HUES6 (cell line): ENCODE results near the gene C14orf180.

Source experiments
- H3K27ac ChIP-seq: 2 replicates; pipeline ENCODE4 v1.7.0; 2013; ENCODE audit warnings: low read depth, mild to moderate bottlenecking, low read length, inconsistent platforms
- H3K27me3 ChIP-seq: 2 replicates; pipeline ENCODE4 v1.6.1; 2013; ENCODE audit warnings: low read length; ENCODE audit not compliant: control insufficient read depth, insufficient read depth
- H3K36me3 ChIP-seq: 2 replicates; pipeline ENCODE4 v1.6.1; 2013; ENCODE audit warnings: low read length; ENCODE audit not compliant: control insufficient read depth, insufficient read depth
- H3K4me1 ChIP-seq: 2 replicates; pipeline ENCODE4 v1.6.1; 2013; ENCODE audit warnings: low read length; ENCODE audit not compliant: control insufficient read depth, insufficient read depth
- H3K4me3 ChIP-seq: 2 replicates; pipeline ENCODE4 v1.5.1; 2013; ENCODE audit warnings: low read depth, low read length
- H3K9ac ChIP-seq: one replicate; pipeline ENCODE4 v1.6.1; 2013; ENCODE audit warnings: mild to moderate bottlenecking, low read length
- H3K9me3 ChIP-seq: 2 replicates; pipeline ENCODE4 v1.6.1; 2013; ENCODE audit warnings: low read depth, low read length; ENCODE audit not compliant: control insufficient read depth, insufficient read depth

Gene C14orf180

GRCh38 chr14:104596927-104597351 is 17.4 kb downstream of the C14orf180 start:
- H3K27me3 ChIP-seq = peaks cover 2% of the 10 kb centered on the region; the same call in 1 of the 2 replicates
- no peak overlapping the region for H3K4me3 ChIP-seq
- H3K36me3 ChIP-seq = no peaks in the 10 kb centered on the region
- H3K4me1 ChIP-seq = no peaks in the 10 kb centered on the region
- no peak overlapping the region for H3K27ac ChIP-seq
- H3K9me3 ChIP-seq = no peaks in the 10 kb centered on the region
- H3K9ac ChIP-seq = no peak overlapping the region

DNA sequence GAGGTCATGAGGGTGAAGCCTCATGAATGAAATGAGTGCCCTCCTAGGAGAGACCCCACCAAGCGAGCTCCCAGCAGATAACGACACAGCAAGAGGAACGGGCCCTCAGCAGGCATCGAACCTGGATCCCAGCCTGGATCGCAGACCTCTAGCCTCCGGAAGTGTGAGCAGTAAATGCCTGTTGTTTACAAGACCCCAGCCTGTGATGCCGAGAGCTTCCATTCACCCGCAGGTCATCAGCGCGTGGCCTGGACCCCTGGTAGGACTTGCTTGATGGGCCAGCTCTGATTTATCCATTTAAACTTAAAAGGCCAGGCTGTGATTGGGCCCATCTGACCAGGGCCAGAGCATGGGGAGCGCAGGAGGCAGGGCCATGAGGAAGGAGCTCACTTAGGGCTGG is 18.0 kb downstream of the C14orf180 start:
- peaks cover 7% of the 10 kb centered on the region; the same call in 1 of the 2 replicates for H3K27me3 ChIP-seq
- no peaks in the 10 kb centered on the region for H3K36me3 ChIP-seq
- H3K9me3 ChIP-seq = no peaks in the 10 kb centered on the region
- no peaks in the 10 kb centered on the region for H3K4me1 ChIP-seq
- H3K27ac ChIP-seq = no peak overlapping the region
- no peak overlapping the region for H3K9ac ChIP-seq
- no peak overlapping the region for H3K4me3 ChIP-seq

DNA sequence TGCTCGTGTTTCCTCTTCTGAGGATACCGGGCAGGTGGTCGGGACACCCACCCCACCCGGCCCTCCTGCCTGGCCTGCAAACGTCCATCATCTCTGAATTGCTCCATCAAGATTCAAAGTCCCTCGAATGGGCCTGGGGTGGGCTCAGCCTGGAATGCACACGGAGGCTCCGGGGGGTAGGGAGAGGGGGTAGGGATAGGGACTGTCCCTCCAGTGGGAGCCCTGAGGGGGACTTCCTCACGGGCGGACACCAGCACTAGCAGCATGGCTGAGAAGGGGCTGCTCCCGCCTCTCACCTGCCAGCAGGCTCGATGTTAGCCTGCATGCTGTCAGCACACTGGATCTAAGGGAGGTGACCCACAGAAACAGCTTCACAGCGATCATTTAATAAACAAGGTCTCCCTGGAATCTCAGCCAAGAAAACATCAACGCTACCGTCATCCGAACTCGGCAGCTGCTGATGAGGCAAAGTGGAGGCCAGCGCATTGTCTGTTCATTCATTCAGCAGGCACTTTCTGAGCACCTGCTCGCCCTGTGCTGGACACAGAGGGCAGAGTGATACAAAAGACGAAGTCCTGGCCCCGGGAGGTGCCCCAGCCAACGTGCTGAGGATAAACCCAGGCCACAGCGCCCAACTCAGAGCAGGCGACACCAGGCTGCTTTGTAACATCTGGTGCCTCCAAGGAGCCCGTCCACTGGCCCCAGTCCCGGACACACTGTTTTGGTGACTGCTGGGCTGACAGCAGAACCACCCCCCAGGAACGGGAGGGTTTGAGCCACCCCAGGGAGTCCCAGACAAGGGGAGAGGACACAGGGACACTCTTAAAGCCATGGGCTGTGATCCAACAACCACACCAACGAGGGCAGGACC is 18.7 kb downstream of the C14orf180 start:
- Histone ChIP-seq H3K36me3 (no peaks in the 10 kb centered on the region), H3K4me1 (no peaks in the 10 kb centered on the region)

DNA sequence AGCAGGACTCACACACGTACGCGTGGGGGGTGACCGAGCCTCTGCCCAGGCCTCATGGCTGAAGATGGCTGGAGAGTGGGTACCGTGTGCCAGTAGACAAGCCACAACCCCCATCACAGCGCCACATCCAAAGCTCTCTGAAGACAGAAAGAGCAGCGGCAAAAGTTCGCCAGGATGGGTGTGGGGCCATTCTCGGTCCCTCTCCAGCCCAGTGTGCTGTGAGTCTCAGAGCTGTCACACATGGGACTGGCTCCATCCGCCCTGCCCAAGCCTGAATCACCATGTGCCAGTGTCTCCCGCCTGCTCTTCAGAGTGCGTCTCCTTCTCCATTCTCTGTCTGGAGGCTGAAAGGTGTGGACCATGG is 19.3 kb downstream of the C14orf180 start:
- H3K9ac ChIP-seq = no peak overlapping the region
- peaks cover under 1% of the 10 kb centered on the region; the same call in 1 of the 2 replicates for H3K4me1 ChIP-seq
- no peaks in the 10 kb centered on the region for H3K9me3 ChIP-seq
- peaks cover 19% of the 10 kb centered on the region for H3K27me3 ChIP-seq
- no peak overlapping the region for H3K27ac ChIP-seq
- H3K4me3 ChIP-seq = no peak overlapping the region
- H3K36me3 ChIP-seq = no peaks in the 10 kb centered on the region

More for the DNA sequence above, 18.7 kb downstream of the C14orf180 start:
- no peak overlapping the region for H3K4me3 ChIP-seq
- H3K9ac ChIP-seq = no peak overlapping the region
- H3K27me3 ChIP-seq = peaks cover 14% of the 10 kb centered on the region; the same call in 1 of the 2 replicates
- H3K27ac ChIP-seq = no peak overlapping the region
- H3K9me3 ChIP-seq = no peaks in the 10 kb centered on the region

DNA sequence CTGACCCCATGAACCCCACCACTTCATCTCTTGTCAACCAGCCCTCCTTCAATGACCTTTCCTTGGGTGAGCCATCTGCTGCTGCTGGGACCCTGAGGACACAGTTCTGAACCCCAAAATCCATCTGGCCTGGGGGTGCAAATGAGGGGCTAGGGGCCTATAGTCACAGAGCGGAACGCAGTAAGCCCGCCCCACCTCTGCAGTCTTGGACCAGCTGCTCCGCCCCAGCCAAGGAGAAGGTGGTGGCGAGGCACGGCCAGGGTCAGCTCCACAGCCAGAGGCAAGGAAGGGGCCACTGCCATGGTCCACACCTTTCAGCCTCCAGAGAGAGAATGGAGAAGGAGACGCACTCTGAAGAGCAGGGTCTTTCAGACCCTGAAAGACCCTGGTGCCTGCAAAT is 19.9 kb downstream of the C14orf180 start:
- Histone ChIP-seq H3K4me1 (peaks cover 3% of the 10 kb centered on the region; the same call in 1 of the 2 replicates), H3K36me3 (no peaks in the 10 kb centered on the region), H3K4me3 (no peak overlapping the region), H3K27ac (no peak overlapping the region), H3K9ac (no peak overlapping the region), H3K9me3 (no peaks in the 10 kb centered on the region), H3K27me3 (peaks cover 24% of the 10 kb centered on the region)

DNA sequence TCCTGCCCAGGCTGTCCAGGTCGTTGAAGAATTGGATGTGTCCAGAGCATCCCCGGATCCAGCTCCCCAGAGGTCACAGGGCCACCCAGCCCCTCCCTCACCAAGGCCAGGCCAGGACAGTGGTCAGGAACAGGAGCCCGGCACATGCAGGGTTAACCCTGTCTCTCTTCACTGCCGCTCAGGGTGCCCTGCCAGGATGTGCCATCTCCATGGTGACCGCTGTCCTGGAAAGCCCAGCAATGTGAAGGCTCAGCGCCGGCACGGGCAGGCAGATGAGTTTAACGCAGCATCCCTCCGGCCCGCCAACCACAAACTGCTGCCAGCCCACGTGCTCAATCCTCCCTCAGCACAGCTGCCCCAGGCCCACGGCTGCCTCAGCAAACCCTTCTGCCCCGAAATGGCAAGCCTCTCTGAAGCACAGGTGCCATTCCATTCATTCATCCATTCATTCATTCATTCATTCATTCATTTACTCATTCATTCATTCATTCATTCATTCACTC is 20.6 kb downstream of the C14orf180 start:
- Histone ChIP-seq H3K27ac (no peak overlapping the region), H3K4me1 (peaks cover 3% of the 10 kb centered on the region; the same call in 1 of the 2 replicates), H3K9ac (no peak overlapping the region), H3K27me3 (peaks cover 30% of the 10 kb centered on the region), H3K9me3 (no peaks in the 10 kb centered on the region), H3K36me3 (no peaks in the 10 kb centered on the region), H3K4me3 (no peak overlapping the region)

DNA sequence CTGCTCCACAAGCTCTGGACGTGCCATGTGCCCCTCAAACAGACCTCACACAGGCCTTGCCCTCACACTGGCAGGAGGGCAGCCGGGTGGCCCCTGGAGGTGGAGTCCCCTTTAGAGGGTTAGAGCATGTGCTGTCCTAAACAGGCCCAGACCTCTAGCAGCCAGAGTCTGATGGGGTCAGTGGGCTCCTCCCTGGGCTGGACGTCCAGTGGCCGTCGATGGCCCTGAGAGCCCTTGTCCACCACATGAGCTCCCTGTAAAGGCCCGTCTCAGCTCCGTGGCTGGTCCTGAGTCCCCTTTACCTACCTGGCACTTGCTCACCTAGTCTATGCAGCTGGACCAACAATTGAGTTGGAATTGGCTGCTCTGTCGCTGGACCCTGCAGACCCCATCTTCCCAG is 21.2 kb downstream of the C14orf180 start:
- Histone ChIP-seq H3K4me1 (peaks cover 3% of the 10 kb centered on the region; the same call in 1 of the 2 replicates), H3K9me3 (no peaks in the 10 kb centered on the region), H3K27me3 (peaks cover 36% of the 10 kb centered on the region), H3K27ac (no peak overlapping the region), H3K4me3 (no peak overlapping the region), H3K36me3 (no peaks in the 10 kb centered on the region), H3K9ac (no peak overlapping the region)

- Histone ChIP-seq H3K27ac (no peak overlapping the region), H3K27me3 (peaks cover 44% of the 10 kb centered on the region), H3K9me3 (no peaks in the 10 kb centered on the region), H3K36me3 (no peaks in the 10 kb centered on the region), H3K4me1 (peaks cover 3% of the 10 kb centered on the region; the same call in 1 of the 2 replicates), H3K9ac (no peak overlapping the region), H3K4me3 (no peak overlapping the region)
Measured at GRCh38 chr14:104601786-104602185, 22.2 kb downstream of the C14orf180 start.

GRCh38 chr14:104602315-104602932 is 22.9 kb downstream of the C14orf180 start:
- H3K9me3 ChIP-seq = no peaks in the 10 kb centered on the region
- H3K4me1 ChIP-seq = peaks cover 3% of the 10 kb centered on the region; the same call in 1 of the 2 replicates
- H3K27me3 ChIP-seq = peaks cover 48% of the 10 kb centered on the region
- no peaks in the 10 kb centered on the region for H3K36me3 ChIP-seq
- no peak overlapping the region for H3K4me3 ChIP-seq
- no peak overlapping the region for H3K27ac ChIP-seq
- no peak overlapping the region for H3K9ac ChIP-seq

- Histone ChIP-seq H3K4me1 (peaks cover 3% of the 10 kb centered on the region; the same call in 1 of the 2 replicates), H3K9me3 (no peaks in the 10 kb centered on the region), H3K9ac (no peak overlapping the region), H3K27ac (no peak overlapping the region), H3K4me3 (no peak overlapping the region), H3K27me3 (peaks cover 51% of the 10 kb centered on the region), H3K36me3 (no peaks in the 10 kb centered on the region)
Measured at GRCh38 chr14:104602933-104603325, 23.4 kb downstream of the C14orf180 start.
